ENCODE results near the gene VPS52.

VPS52 gene

DNA sequence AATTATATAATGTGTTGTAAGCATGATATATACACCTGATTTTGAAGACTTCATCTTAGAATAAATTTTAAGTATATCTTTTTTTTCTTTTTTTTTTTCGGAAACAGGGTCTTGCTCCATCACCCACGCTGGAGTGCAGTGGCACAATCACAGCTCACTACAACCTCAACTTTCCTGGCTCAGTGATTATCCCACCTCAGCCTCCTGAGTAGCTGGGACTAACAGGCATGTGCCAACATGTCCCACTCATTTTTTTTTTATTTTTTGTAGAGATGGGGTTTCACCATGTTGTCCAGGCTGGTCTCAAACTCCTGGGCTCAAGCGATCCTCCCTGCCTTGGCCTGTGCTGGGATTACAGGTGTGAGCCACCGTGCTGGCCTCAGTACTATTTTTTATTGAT is 17.1 kb downstream of the VPS52 start:
- H3K9ac ChIP-seq: no peak overlapping the region

DNA sequence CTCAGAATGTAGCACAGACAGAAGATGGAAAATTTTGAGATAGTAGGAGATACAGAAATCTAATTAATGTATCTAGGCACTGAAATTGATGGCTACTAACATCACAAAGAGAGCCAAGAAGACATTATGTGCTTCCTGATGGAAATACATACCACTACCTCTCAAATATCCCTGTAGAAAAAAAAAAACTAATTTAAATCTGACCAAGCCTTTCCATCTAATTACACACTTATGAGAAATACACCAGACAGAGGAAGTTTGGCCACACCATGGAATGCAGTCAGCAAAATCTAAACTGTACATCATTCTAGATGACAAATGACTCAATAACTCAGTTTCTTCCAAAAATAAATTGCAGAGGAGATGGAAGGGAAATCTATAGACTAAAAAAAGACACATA is 18.9 kb downstream of the VPS52 start:
- Histone ChIP-seq H3K4me3 (no peak overlapping the region), H3K4me2 (no peak overlapping the region), H3K36me3 (peaks cover 54% of the 10 kb centered on the region), H3K27me3 (no peaks in the 10 kb centered on the region), H3K9me3 (no peaks in the 10 kb centered on the region), H3K9ac (no peak overlapping the region), H3K27ac (no peak overlapping the region), H4K20me1 (no peaks in the 10 kb centered on the region), H3K4me1 (peaks cover 20% of the 10 kb centered on the region)
- TF ChIP-seq Cebpa-rat (IDR thresholded peaks at IDR 0.05): no peak

More for the DNA sequence above, 17.1 kb downstream of the VPS52 start:
- peaks cover 70% of the 10 kb centered on the region for H3K36me3 ChIP-seq
- H3K27ac ChIP-seq: no peak overlapping the region
- no peak overlapping the region for H3K4me3 ChIP-seq
- H3K9me3 ChIP-seq: no peaks in the 10 kb centered on the region
- H3K4me1 ChIP-seq: peaks cover 20% of the 10 kb centered on the region
- TF ChIP-seq Cebpa-rat (IDR thresholded peaks at IDR 0.05): no peak
- no peaks in the 10 kb centered on the region for H4K20me1 ChIP-seq
- H3K27me3 ChIP-seq: no peaks in the 10 kb centered on the region
- no peak overlapping the region for H3K4me2 ChIP-seq

DNA sequence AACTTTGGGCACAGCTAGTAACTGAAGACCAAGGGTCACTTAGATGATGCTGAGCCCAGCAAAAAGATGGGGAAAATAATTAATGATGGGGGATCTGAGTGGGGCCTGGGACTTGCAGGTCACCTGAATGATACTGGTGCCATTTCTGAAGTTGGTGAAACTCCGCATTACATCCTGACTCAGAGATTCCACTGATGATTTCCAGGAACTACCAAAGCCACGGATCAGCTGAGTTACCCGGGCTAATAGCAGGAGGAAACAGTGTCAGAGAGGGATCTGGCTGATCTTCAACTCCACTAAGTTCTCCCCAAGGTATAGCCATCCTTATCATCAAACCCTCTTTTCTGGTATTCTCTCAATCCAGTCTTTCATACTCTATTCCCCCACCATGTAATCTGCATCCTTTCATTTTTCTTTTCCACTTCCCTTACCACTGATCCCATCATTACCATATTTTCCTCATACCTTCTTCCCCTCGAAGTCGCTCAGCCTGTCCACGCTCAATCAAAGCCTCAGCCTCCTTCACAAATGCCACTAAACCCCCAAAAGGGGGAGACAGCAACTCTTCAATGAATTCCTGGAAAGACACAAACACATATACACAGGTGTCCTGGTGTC is 20.2 kb downstream of the VPS52 start:
- Histone ChIP-seq H3K9ac (no peak overlapping the region), H3K9me3 (no peaks in the 10 kb centered on the region), H3K4me3 (no peak overlapping the region), H3K27me3 (no peaks in the 10 kb centered on the region), H3K4me2 (no peak overlapping the region), H3K27ac (no peak overlapping the region), H4K20me1 (no peaks in the 10 kb centered on the region), H3K36me3 (peaks cover 42% of the 10 kb centered on the region), H3K4me1 (peaks cover 20% of the 10 kb centered on the region)
- TF ChIP-seq Cebpa-rat (IDR thresholded peaks at IDR 0.05): no peak

DNA sequence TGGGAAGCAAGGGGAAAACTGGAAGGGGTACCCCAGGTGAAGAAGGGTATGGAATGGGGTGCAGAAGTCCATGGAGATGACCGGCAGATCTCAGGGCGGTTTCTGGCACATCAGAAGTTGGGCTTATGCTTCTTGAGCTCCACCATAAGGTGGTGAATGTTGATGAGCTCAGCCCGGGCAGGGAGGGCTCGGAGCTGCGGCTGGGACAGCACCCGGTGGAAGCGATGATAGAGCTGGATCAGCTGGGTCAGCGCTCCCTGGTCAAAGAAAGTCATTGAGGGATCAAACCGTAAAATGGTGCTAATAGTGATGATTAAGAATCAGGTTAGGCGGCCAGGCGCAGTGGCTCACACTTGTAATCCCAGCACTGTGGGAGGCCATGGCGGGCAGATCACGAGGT is 20.9 kb downstream of the VPS52 start:
- H3K4me3 ChIP-seq: peak overlapping the region; percentile 71; the same call in 1 of the 2 replicates
- H3K4me2 ChIP-seq: peak overlapping the region; percentile 96
- H3K36me3 ChIP-seq: peaks cover 41% of the 10 kb centered on the region
- peak overlapping the region; percentile 87; the same call in 1 of the 2 replicates for H3K9ac ChIP-seq
- no peaks in the 10 kb centered on the region for H3K9me3 ChIP-seq
- H4K20me1 ChIP-seq: no peaks in the 10 kb centered on the region
- H3K27me3 ChIP-seq: no peaks in the 10 kb centered on the region
- peak overlapping the region; percentile 90; the same call in 1 of the 2 replicates for H3K27ac ChIP-seq
- H3K4me1 ChIP-seq: peaks cover 20% of the 10 kb centered on the region
- no peak for TF ChIP-seq Cebpa-rat (IDR thresholded peaks at IDR 0.05)

DNA sequence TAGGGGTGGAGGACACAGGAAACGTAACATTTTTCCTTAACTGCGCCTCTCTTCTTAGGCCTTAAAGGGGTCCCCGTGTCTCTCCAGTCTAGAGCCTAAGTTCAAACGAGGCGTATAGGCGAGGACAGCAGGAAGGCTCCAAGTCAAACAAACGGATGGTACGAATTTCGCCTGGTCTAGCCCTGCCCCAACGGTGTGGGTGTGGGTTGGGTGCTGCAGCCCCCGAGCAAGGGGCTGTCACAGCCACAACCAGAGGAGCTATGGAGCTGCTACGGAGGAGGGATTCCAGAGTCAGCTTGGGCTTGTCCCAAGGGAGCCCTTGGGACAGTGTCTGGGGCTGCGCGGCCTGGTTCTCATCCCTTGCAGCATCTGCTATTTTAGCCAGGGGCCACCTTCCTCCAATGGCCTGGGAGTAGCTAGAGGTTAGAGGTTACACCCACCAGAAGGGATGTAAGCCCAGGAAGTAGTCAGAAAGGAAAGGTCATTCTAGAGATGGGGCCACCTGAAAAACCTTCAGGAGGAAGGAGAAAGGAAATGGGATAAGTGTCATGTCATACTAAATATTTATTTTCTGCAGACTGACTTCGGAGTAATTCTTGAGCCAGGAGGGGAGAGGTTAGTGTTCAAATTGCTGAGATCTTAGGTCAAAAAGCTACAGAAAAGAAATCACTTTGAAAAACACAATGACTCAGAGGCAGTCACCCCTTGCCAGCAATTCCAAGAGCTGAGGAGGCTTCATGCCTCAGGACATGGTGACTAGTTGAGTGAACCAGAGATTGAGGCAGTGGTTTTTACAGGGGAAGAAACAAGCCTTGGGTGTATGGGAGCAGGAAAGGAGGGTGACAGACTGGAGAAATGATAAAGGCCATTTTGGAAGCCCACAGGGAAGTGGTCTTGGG is 21.7 kb downstream of the VPS52 start:
- TF ChIP-seq Cebpa-rat (IDR thresholded peaks at IDR 0.05): no peak
- H3K36me3 ChIP-seq: peaks cover 33% of the 10 kb centered on the region
- H3K27me3 ChIP-seq: no peaks in the 10 kb centered on the region
- no peaks in the 10 kb centered on the region for H3K9me3 ChIP-seq
- peaks cover 20% of the 10 kb centered on the region for H3K4me1 ChIP-seq
- peak overlapping the region; percentile 90 for H3K27ac ChIP-seq
- H3K9ac ChIP-seq: peak overlapping the region; percentile 87
- H4K20me1 ChIP-seq: no peaks in the 10 kb centered on the region
- H3K4me3 ChIP-seq: peak overlapping the region; percentile 71
- H3K4me2 ChIP-seq: peak overlapping the region; percentile 96

DNA sequence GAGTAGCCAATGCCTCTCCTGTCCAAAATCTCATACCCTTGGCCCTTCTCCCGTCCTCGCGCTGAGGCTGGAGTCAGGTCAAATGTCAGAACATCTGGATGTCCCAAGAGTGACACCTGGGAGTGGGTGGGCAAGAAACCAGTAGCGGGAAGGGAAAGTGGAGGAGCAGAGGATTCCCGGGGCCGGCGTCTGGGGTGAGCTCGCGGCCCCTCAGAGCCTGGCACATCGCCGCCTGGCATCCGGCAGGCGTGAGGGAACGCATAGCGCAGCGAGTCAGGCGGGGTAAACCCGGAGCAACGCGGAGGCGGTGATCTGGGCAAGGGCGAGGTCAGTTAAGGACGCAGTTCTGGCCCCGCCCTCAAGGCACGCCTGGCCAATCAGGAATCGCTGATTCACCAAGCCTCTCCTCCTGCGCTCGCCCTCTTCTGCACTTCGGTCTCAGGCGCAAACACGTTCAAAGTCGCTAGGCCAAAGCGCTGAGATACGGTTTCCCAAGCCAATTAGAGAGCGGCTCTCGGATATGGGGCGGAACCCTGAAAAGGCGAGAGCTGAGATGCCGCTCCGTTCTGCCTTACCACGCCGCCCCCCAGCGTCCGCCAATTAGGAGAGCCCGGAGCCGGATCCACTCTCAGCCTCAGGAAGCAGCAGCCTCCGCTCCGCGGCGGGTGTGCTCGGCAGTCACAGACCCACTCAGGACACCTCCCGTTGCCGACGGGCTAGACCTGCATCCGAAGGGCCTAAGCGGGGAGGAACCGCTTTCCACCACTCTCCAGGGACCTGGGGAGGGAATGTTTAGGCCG is 22.5 kb downstream of the VPS52 start:
- H3K4me2 ChIP-seq: peak overlapping the region; percentile 96
- H3K36me3 ChIP-seq: peaks cover 25% of the 10 kb centered on the region
- H3K27me3 ChIP-seq: no peaks in the 10 kb centered on the region
- H3K4me3 ChIP-seq: peak overlapping the region; percentile 71
- no peak for TF ChIP-seq Cebpa-rat (IDR thresholded peaks at IDR 0.05)
- peaks cover 20% of the 10 kb centered on the region for H3K4me1 ChIP-seq
- H3K9ac ChIP-seq: peak overlapping the region; percentile 87
- peak overlapping the region; percentile 90 for H3K27ac ChIP-seq
- no peaks in the 10 kb centered on the region for H4K20me1 ChIP-seq
- no peaks in the 10 kb centered on the region for H3K9me3 ChIP-seq

DNA sequence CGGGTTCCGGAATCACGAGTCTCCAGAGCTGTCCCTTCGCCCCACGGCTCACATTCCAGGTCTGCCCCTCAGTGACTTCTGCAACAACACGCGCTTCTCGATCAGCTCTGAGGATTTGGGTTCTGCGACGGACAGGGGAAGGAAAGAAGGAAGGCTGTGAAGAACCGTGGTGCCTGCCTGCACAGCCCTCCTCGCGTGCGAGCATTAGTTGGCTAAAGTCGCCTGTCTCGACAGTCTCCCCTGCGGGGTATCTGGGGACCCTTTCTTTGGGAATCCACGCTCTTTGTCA is 23.1 kb downstream of the VPS52 start:
- Histone ChIP-seq H3K27ac (peak overlapping the region; percentile 87), H3K9ac (peak overlapping the region; percentile 87), H3K36me3 (peaks cover 23% of the 10 kb centered on the region), H3K27me3 (no peaks in the 10 kb centered on the region), H3K4me2 (peak overlapping the region; percentile 96), H3K4me3 (peak overlapping the region; percentile 71), H3K4me1 (peaks cover 20% of the 10 kb centered on the region), H3K9me3 (no peaks in the 10 kb centered on the region), H4K20me1 (no peaks in the 10 kb centered on the region)
- no peak for TF ChIP-seq Cebpa-rat (IDR thresholded peaks at IDR 0.05)

DNA sequence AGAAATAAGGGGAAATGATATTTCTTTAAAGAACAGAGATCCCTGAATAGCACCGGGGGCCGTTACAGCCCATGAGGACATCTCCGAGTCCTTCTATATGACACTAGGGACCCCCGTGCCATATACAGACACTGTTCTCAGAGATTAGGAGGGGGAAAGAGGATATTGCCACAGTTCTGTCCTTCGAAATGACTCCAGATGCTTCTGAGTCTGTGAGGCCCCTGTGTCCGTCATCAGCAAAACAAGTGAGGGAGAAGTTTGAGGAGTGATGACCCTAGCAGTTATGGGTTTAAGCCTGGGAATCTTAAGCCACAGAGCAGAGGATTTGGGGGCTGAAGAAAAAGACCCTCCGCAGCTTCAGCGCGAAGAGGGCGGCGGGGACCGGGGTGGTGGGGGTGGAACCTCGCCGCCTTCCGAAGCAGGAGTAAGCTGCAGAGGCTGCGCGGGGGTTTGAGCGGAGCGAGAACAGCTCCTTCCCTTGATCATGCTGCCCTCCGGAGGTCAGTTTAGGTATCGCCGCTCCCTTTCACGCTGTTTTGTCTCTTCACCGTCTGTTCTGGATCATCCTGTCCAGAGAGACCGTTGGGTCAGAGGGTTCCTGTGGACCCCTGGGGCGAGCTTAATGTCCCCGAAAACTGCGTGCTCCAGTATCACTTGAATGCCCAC is 23.6 kb downstream of the VPS52 start:
- H3K9me3 ChIP-seq: no peaks in the 10 kb centered on the region
- peak overlapping the region; percentile 87 for H3K9ac ChIP-seq
- no peak for TF ChIP-seq Cebpa-rat (IDR thresholded peaks at IDR 0.05)
- H3K27ac ChIP-seq: peak overlapping the region; percentile 87
- peaks cover 23% of the 10 kb centered on the region for H3K36me3 ChIP-seq
- H3K4me2 ChIP-seq: peak overlapping the region; percentile 96
- H3K4me3 ChIP-seq: peak overlapping the region; percentile 71
- peaks cover 20% of the 10 kb centered on the region for H3K4me1 ChIP-seq
- H4K20me1 ChIP-seq: no peaks in the 10 kb centered on the region
- H3K27me3 ChIP-seq: no peaks in the 10 kb centered on the region

DNA sequence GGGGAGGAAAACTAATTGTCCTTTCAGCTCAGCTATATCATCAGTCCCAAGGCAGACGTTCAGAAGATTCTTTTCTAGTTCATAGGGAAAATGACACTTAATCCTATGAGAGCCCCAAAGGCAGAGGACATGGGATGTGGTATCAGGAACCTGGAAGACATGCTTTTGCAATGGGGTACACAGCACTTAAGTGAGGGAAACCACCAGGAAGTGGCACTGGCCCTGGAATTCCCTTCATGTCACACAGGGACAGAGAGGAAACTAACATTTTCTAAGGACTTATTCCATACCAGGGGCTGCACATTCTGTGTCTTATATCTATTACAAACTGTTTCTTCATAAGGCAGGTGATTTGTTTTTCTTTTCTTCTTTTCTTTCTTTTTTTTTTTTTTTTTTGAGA is 28.2 kb downstream of the VPS52 start:
- Histone ChIP-seq H3K9me3 (no peaks in the 10 kb centered on the region), H3K4me2 (no peak overlapping the region), H3K9ac (no peak overlapping the region), H3K4me1 (no peaks in the 10 kb centered on the region), H4K20me1 (no peaks in the 10 kb centered on the region), H3K4me3 (no peak overlapping the region), H3K27me3 (no peaks in the 10 kb centered on the region), H3K27ac (no peak overlapping the region), H3K36me3 (no peaks in the 10 kb centered on the region)
- TF ChIP-seq Cebpa-rat (IDR thresholded peaks at IDR 0.05): no peak
